Measurements from ENCODE around the gene RPS21. TPM values are rescaled to one million over a fixed set of nuclear protein-coding genes. Genes with fewer than 3 reads are reported as not detected.

The RPS21 gene
- total RNA-seq, 6 experiments from 2014 or later = 1,061 to 1,388 (median 1,229) TPM

GRCh38 chr20:62405981-62406513 lies 19.1 kb downstream of the RPS21 start:
- no peak for TF ChIP-seq CTCF (IDR thresholded peaks at IDR 0.05)
- H3K4me1 Mint-ChIP-seq (ENCODE audit: low read depth) = peaks cover 11% of the 10 kb centered on the region
- no peaks in the 10 kb centered on the region for H3K9me3 Mint-ChIP-seq
- no peak overlapping the region; the same call in 1 of the 2 replicates for H3K27ac Mint-ChIP-seq
- no peak for DNase-seq
- peak overlapping the region; percentile 81 for H3K4me3 Mint-ChIP-seq
- H3K36me3 Mint-ChIP-seq (ENCODE audit: low read depth) = no peaks in the 10 kb centered on the region
- no peaks in the 10 kb centered on the region; the same call in none of the 2 replicates for H3K27me3 Mint-ChIP-seq (ENCODE audit: insufficient read depth)

GRCh38 chr20:62406635-62407176 lies 19.8 kb downstream of the RPS21 start:
- Mint-ChIP-seq H3K27me3 (ENCODE audit: insufficient read depth) (peaks cover 2% of the 10 kb centered on the region), H3K4me1 (ENCODE audit: low read depth) (peaks cover 11% of the 10 kb centered on the region), H3K36me3 (ENCODE audit: low read depth) (no peaks in the 10 kb centered on the region), H3K27ac (no peak overlapping the region), H3K4me3 (peak overlapping the region; percentile 81), H3K9me3 (no peaks in the 10 kb centered on the region)
- DNase-seq = no peak
- no peak for TF ChIP-seq CTCF (IDR thresholded peaks at IDR 0.05)

GRCh38 chr20:62407221-62407992 lies 20.5 kb downstream of the RPS21 start, which contains the start of gene CABLES2:
TSS of gene CABLES2 (minus strand) at chr20:62407285. CDS start at chr20:62407276, 9 bp downstream.
- Mint-ChIP-seq H3K4me3 (peak within 1 kb of the TSS; percentile 81), H3K27ac (no peak within 1 kb of the TSS), H3K36me3 (ENCODE audit: low read depth) (no peaks in the 10 kb centered on the region), H3K9me3 (no peaks in the 10 kb centered on the region), H3K4me1 (ENCODE audit: low read depth) (peaks cover 11% of the 10 kb centered on the region), H3K27me3 (ENCODE audit: insufficient read depth) (peaks cover 2% of the 10 kb centered on the region)
- peak; percentile 44 for TF ChIP-seq CTCF (IDR thresholded peaks at IDR 0.05)
- DNase-seq = peak; percentile 88

- H3K9me3 Mint-ChIP-seq = no peaks in the 10 kb centered on the region
- H3K36me3 Mint-ChIP-seq (ENCODE audit: low read depth) = no peaks in the 10 kb centered on the region
- H3K4me3 Mint-ChIP-seq = no peak overlapping the region
Observed at GRCh38 chr20:62408055-62408454, 21.2 kb downstream of the RPS21 start.

GRCh38 chr20:62408640-62409039 lies 21.7 kb downstream of the RPS21 start:
- Mint-ChIP-seq H3K27ac (no peak overlapping the region), H3K4me1 (ENCODE audit: low read depth) (peaks cover 11% of the 10 kb centered on the region), H3K4me3 (no peak overlapping the region), H3K27me3 (ENCODE audit: insufficient read depth) (peaks cover 2% of the 10 kb centered on the region), H3K9me3 (no peaks in the 10 kb centered on the region), H3K36me3 (ENCODE audit: low read depth) (no peaks in the 10 kb centered on the region)
- no peak for TF ChIP-seq CTCF (IDR thresholded peaks at IDR 0.05)
- no peak for DNase-seq

More at GRCh38 chr20:62408055-62408454, 21.2 kb downstream of the RPS21 start:
- no peak for DNase-seq
- Mint-ChIP-seq H3K27me3 (ENCODE audit: insufficient read depth) (peaks cover 2% of the 10 kb centered on the region), H3K27ac (no peak overlapping the region), H3K4me1 (ENCODE audit: low read depth) (peaks cover 11% of the 10 kb centered on the region)
- no peak for TF ChIP-seq CTCF (IDR thresholded peaks at IDR 0.05)
